ENCODE results near the gene CCND2. TPM values are rescaled to one million over a fixed set of nuclear protein-coding genes. Genes with fewer than 3 reads are reported as not detected.
"Not testable (repeated sequence)": the region's sequence is repeated elsewhere in the genome, so short reads cannot be mapped to it uniquely, and the experiment has no call there.

The CCND2 gene
- total RNA-seq, 5 donors from 2014 or later (not counting 1 experiment from before 2014, with no cell fraction given): 148 to 218 (median 172) TPM

- Histone ChIP-seq H3K4me1 (ENCODE audit: control insufficient read depth in 1 of 2, extremely low read depth in 1 of 2, insufficient read depth in 2 of 2, low read length in 2 of 2) (no peaks in the 10 kb centered on the region), H3K27ac (ENCODE audit: low read length) (no peak overlapping the region), H3K4me3 (ENCODE audit: control insufficient read depth in 1 of 2, extremely low read depth in 1 of 2, low read length in 1 of 2) (no peak overlapping the region), H3K36me3 (ENCODE audit: control insufficient read depth in 2 of 2, extremely low read depth in 1 of 2, insufficient read depth in 1 of 2, low read length in 1 of 2) (no peaks in the 10 kb centered on the region), H3K27me3 (replicated peaks in 1 of 2; ENCODE audit: control insufficient read depth in 2 of 2, extremely low read depth in 1 of 2, insufficient read depth in 2 of 2, low read length in 1 of 2) (peaks cover 0 to 39% of the 10 kb centered on the region in 2 experiments), H3K9me3 (no peaks in the 10 kb centered on the region)
- ATAC-seq (replicated peaks in 1 of 4) (no peak), DNase-seq (no peak)
- peaks cover 11 to 17% (median 15%) of the 10 kb centered on the region in 3 donors for H3K9me3 Mint-ChIP-seq
- H3K36me3 Mint-ChIP-seq: peaks cover 14% of the 10 kb centered on the region
- peaks cover 0 to 7% (median 0%) of the 10 kb centered on the region in 3 donors for H3K4me1 Mint-ChIP-seq
- WGBS (ENCODE audit: insufficient coverage): 69% methylated on average over 2 of the region's 7 CpGs
- H3K27me3 Mint-ChIP-seq: peaks cover 10 to 14% of the 10 kb centered on the region in 2 donors
- POLR2A ChIA-PET: no interaction called here
- CTCF ChIA-PET: no interaction called here
- H3K27ac Mint-ChIP-seq: no peak overlapping the region
- no peak overlapping the region for H3K4me3 Mint-ChIP-seq
Observed at GRCh38 chr12:4243091-4243490, 30.5 kb upstream of the CCND2 start.

GRCh38 chr12:4243491-4244100 lies 30.0 kb upstream of the CCND2 start:
- peaks cover 7 to 12% (median 10%) of the 10 kb centered on the region in 3 donors for H3K9me3 Mint-ChIP-seq
- DNase-seq; H3K4me1 Mint-ChIP-seq; H3K4me1 ChIP-seq (ENCODE audit: control insufficient read depth in 1 of 2, extremely low read depth in 1 of 2, insufficient read depth in 2 of 2, low read length in 2 of 2); POLR2A ChIA-PET; H3K4me3 ChIP-seq (ENCODE audit: control insufficient read depth in 1 of 2, extremely low read depth in 1 of 2, low read length in 1 of 2); ATAC-seq (replicated peaks in 1 of 4); H3K27ac Mint-ChIP-seq; CTCF ChIA-PET; H3K9me3 ChIP-seq; H3K27ac ChIP-seq (ENCODE audit: low read length); H3K36me3 Mint-ChIP-seq; H3K4me3 Mint-ChIP-seq; H3K36me3 ChIP-seq (ENCODE audit: control insufficient read depth in 2 of 2, extremely low read depth in 1 of 2, insufficient read depth in 1 of 2, low read length in 1 of 2): not testable (repeated sequence)
- whole genome bisulfite sequencing (ENCODE audit: insufficient coverage): 94% methylated on average over 29 of the region's 43 CpGs
- peaks cover 0 to 39% of the 10 kb centered on the region in 2 experiments for H3K27me3 ChIP-seq (replicated peaks in 1 of 2; ENCODE audit: control insufficient read depth in 2 of 2, extremely low read depth in 1 of 2, insufficient read depth in 2 of 2, low read length in 1 of 2)
- peaks cover 10 to 14% of the 10 kb centered on the region in 2 donors for H3K27me3 Mint-ChIP-seq

GRCh38 chr12:4244868-4245267 lies 28.7 kb upstream of the CCND2 start:
- Histone ChIP-seq H3K4me1 (ENCODE audit: control insufficient read depth in 1 of 2, extremely low read depth in 1 of 2, insufficient read depth in 2 of 2, low read length in 2 of 2) (no peaks in the 10 kb centered on the region), H3K36me3 (ENCODE audit: control insufficient read depth in 2 of 2, extremely low read depth in 1 of 2, insufficient read depth in 1 of 2, low read length in 1 of 2) (no peaks in the 10 kb centered on the region), H3K9me3 (no peaks in the 10 kb centered on the region), H3K4me3 (ENCODE audit: control insufficient read depth in 1 of 2, extremely low read depth in 1 of 2, low read length in 1 of 2) (no peak overlapping the region), H3K27ac (ENCODE audit: low read length) (no peak overlapping the region), H3K27me3 (replicated peaks in 1 of 2; ENCODE audit: control insufficient read depth in 2 of 2, extremely low read depth in 1 of 2, insufficient read depth in 2 of 2, low read length in 1 of 2) (peaks cover 0 to 39% of the 10 kb centered on the region in 2 experiments)
- WGBS (ENCODE audit: insufficient coverage): 76% methylated on average over 6 of the region's 9 CpGs
- no peak for DNase-seq
- H3K4me1 Mint-ChIP-seq: peaks cover 0 to 7% (median 0%) of the 10 kb centered on the region in 3 donors
- no peak for ATAC-seq (replicated peaks in 1 of 4)
- peaks cover 10 to 14% of the 10 kb centered on the region in 2 donors for H3K27me3 Mint-ChIP-seq
- ChIA-PET CTCF (no interaction called here), POLR2A (no interaction called here)
- H3K27ac Mint-ChIP-seq: no peak overlapping the region
- H3K4me3 Mint-ChIP-seq: no peak overlapping the region
- no peaks in the 10 kb centered on the region for H3K36me3 Mint-ChIP-seq
- H3K9me3 Mint-ChIP-seq: no peaks in the 10 kb centered on the region

GRCh38 chr12:4245446-4245845 lies 28.1 kb upstream of the CCND2 start:
- no peak overlapping the region for H3K27ac Mint-ChIP-seq
- ATAC-seq (replicated peaks in 1 of 4) (no peak), DNase-seq (no peak)
- Histone ChIP-seq H3K4me3 (ENCODE audit: control insufficient read depth in 1 of 2, extremely low read depth in 1 of 2, low read length in 1 of 2) (no peak overlapping the region), H3K27me3 (replicated peaks in 1 of 2; ENCODE audit: control insufficient read depth in 2 of 2, extremely low read depth in 1 of 2, insufficient read depth in 2 of 2, low read length in 1 of 2) (peaks cover 0 to 37% of the 10 kb centered on the region in 2 experiments), H3K36me3 (ENCODE audit: control insufficient read depth in 2 of 2, extremely low read depth in 1 of 2, insufficient read depth in 1 of 2, low read length in 1 of 2) (no peaks in the 10 kb centered on the region), H3K27ac (ENCODE audit: low read length) (no peak overlapping the region), H3K9me3 (no peaks in the 10 kb centered on the region), H3K4me1 (ENCODE audit: control insufficient read depth in 1 of 2, extremely low read depth in 1 of 2, insufficient read depth in 2 of 2, low read length in 2 of 2) (no peaks in the 10 kb centered on the region)
- H3K4me3 Mint-ChIP-seq: no peak overlapping the region
- 73% methylated on average over 3 of the region's 4 CpGs for WGBS (ENCODE audit: insufficient coverage)
- H3K4me1 Mint-ChIP-seq: peaks cover 0 to 7% (median 0%) of the 10 kb centered on the region in 3 donors
- no peaks in the 10 kb centered on the region for H3K9me3 Mint-ChIP-seq
- peaks cover 10 to 14% of the 10 kb centered on the region in 2 donors for H3K27me3 Mint-ChIP-seq
- ChIA-PET POLR2A (no interaction called here), CTCF (no interaction called here)
- no peaks in the 10 kb centered on the region for H3K36me3 Mint-ChIP-seq

GRCh38 chr12:4246116-4246515 lies 27.4 kb upstream of the CCND2 start:
- no peak for DNase-seq
- peaks cover 0 to under 1% of the 10 kb centered on the region in 2 experiments for H3K4me1 ChIP-seq (ENCODE audit: control insufficient read depth in 1 of 2, extremely low read depth in 1 of 2, insufficient read depth in 2 of 2, low read length in 2 of 2)
- no peak overlapping the region for H3K4me3 ChIP-seq (ENCODE audit: control insufficient read depth in 1 of 2, extremely low read depth in 1 of 2, low read length in 1 of 2)
- H3K9me3 ChIP-seq: no peaks in the 10 kb centered on the region
- no peak overlapping the region for H3K27ac ChIP-seq (ENCODE audit: low read length)
- Mint-ChIP-seq H3K4me1 (peaks cover 4 to 9% (median 4%) of the 10 kb centered on the region in 3 donors), H3K27ac (no peak overlapping the region), H3K9me3 (no peaks in the 10 kb centered on the region), H3K36me3 (no peaks in the 10 kb centered on the region), H3K27me3 (peaks cover 10 to 11% of the 10 kb centered on the region in 2 donors), H3K4me3 (no peak overlapping the region)
- ChIA-PET CTCF (interaction anchor here in 1 of 2 donors (0.7 kb wide), 1 partner anchor 197 kb away, joined by 3 read pairs; no protein-coding TSS in a partner anchor), POLR2A (no interaction called here)
- no peaks in the 10 kb centered on the region for H3K36me3 ChIP-seq (ENCODE audit: control insufficient read depth in 2 of 2, extremely low read depth in 1 of 2, insufficient read depth in 1 of 2, low read length in 1 of 2)
- peaks cover 0 to 31% of the 10 kb centered on the region in 2 experiments for H3K27me3 ChIP-seq (replicated peaks in 1 of 2; ENCODE audit: control insufficient read depth in 2 of 2, extremely low read depth in 1 of 2, insufficient read depth in 2 of 2, low read length in 1 of 2)
- ATAC-seq (replicated peaks in 1 of 4): no peak
- 66% methylated on average over 4 of the region's 5 CpGs for WGBS (ENCODE audit: insufficient coverage)

- POLR2A ChIA-PET: no interaction called here
- DNase-seq (no peak), ATAC-seq (replicated peaks in 1 of 4) (peak in 2 of 4 experiments; percentile 11 to 31)
- H3K4me1 ChIP-seq (ENCODE audit: control insufficient read depth in 1 of 2, extremely low read depth in 1 of 2, insufficient read depth in 2 of 2, low read length in 2 of 2): peaks cover 0 to 2% of the 10 kb centered on the region in 2 experiments
- H3K9me3 ChIP-seq: no peaks in the 10 kb centered on the region
- no peak overlapping the region for H3K27ac ChIP-seq (ENCODE audit: low read length)
- no peak overlapping the region for H3K27ac Mint-ChIP-seq
- H3K27me3 Mint-ChIP-seq: peaks cover 3 to 12% of the 10 kb centered on the region in 2 donors
- no peak overlapping the region for H3K4me3 Mint-ChIP-seq
- no peaks in the 10 kb centered on the region for H3K36me3 ChIP-seq (ENCODE audit: control insufficient read depth in 2 of 2, extremely low read depth in 1 of 2, insufficient read depth in 1 of 2, low read length in 1 of 2)
- H3K36me3 Mint-ChIP-seq: no peaks in the 10 kb centered on the region
- H3K27me3 ChIP-seq (replicated peaks in 1 of 2; ENCODE audit: control insufficient read depth in 2 of 2, extremely low read depth in 1 of 2, insufficient read depth in 2 of 2, low read length in 1 of 2): peaks cover 0 to 2% of the 10 kb centered on the region in 2 experiments
- H3K4me1 Mint-ChIP-seq: peaks cover 7 to 11% (median 7%) of the 10 kb centered on the region in 3 donors
- WGBS (ENCODE audit: insufficient coverage): 39% methylated on average over 2 of the region's 8 CpGs
- no peaks in the 10 kb centered on the region for H3K9me3 Mint-ChIP-seq
- H3K4me3 ChIP-seq (ENCODE audit: control insufficient read depth in 1 of 2, extremely low read depth in 1 of 2, low read length in 1 of 2): no peak overlapping the region
- CTCF ChIA-PET: interaction anchor here (0.5 to 1.9 kb wide), 7 partner anchors 14 to 143 kb away, joined by 3 to 43 read pairs (median 5); no protein-coding TSS in a partner anchor
Observed at GRCh38 chr12:4250691-4251090, 22.9 kb upstream of the CCND2 start.

Measured in T-cell (primary cell).